Measurements from ENCODE around the gene SPCS2. TPM values are rescaled to one million over a fixed set of nuclear protein-coding genes. Genes with fewer than 3 reads are reported as not detected.

Gene SPCS2
- total and polyA plus RNA-seq, 4 donors = 80.9 to 169 (median 129) TPM

GRCh38 chr11:74949753-74950137 is 679 bp downstream of the SPCS2 start:
- Histone ChIP-seq H3K9ac (ENCODE audit: insufficient read depth in 1 of 2, low read length in 2 of 2) (peak overlapping the region; percentile 69 to 96), H3K9me3 (ENCODE audit: control insufficient read depth in 4 of 4, insufficient read depth in 3 of 4, low read length in 3 of 4) (no peaks in the 10 kb centered on the region), H3K27ac (ENCODE audit: low read depth in 1 of 2, low read length in 1 of 2) (peak overlapping the region; percentile 83 to 91), H3K27me3 (ENCODE audit: control insufficient read depth in 3 of 3, insufficient read depth in 3 of 3, low read length in 2 of 3) (no peaks in the 10 kb centered on the region), H3K4me1 (ENCODE audit: control insufficient read depth in 5 of 5, insufficient read depth in 5 of 5, low read length in 5 of 5) (peaks cover 3 to 24% (median 12%) of the 10 kb centered on the region in 5 donors), H3K36me3 (ENCODE audit: control insufficient read depth in 4 of 4, insufficient read depth in 4 of 4, low read length in 4 of 4) (peaks cover 0 to 6% (median under 1%) of the 10 kb centered on the region in 4 donors), H3K4me3 (peak overlapping the region; percentile 99)
- TF ChIP-seq CTCF (IDR thresholded peaks at IDR 0.05; ENCODE audit: control extremely low read depth, extremely low read depth) = no peak
- peak in 2 of 3 donors; percentile 22 to 23 for DNase-seq
- WGBS, 2 donors = 1 to 2% methylated on average over 6 of the region's 6 CpGs
- ATAC-seq (ENCODE audit: insufficient read depth, low FRiP score) = no peak

- peaks cover 3 to 24% (median 12%) of the 10 kb centered on the region in 5 donors for H3K4me1 ChIP-seq (ENCODE audit: control insufficient read depth in 5 of 5, insufficient read depth in 5 of 5, low read length in 5 of 5)
- no peak for TF ChIP-seq CTCF (IDR thresholded peaks at IDR 0.05; ENCODE audit: control extremely low read depth, extremely low read depth)
- no peak for DNase-seq
- H3K27ac ChIP-seq (ENCODE audit: low read depth in 1 of 2, low read length in 1 of 2) = peak overlapping the region in 1 of 2 donors; percentile 14
- H3K9me3 ChIP-seq (ENCODE audit: control insufficient read depth in 4 of 4, insufficient read depth in 3 of 4, low read length in 3 of 4) = no peaks in the 10 kb centered on the region
- ATAC-seq (ENCODE audit: insufficient read depth, low FRiP score) = no peak
- H3K9ac ChIP-seq (ENCODE audit: insufficient read depth in 1 of 2, low read length in 2 of 2) = peak overlapping the region in 1 of 2 donors; percentile 96
- no peaks in the 10 kb centered on the region for H3K27me3 ChIP-seq (ENCODE audit: control insufficient read depth in 3 of 3, insufficient read depth in 3 of 3, low read length in 2 of 3)
- no peak overlapping the region for H3K4me3 ChIP-seq
- peaks cover 0 to 6% (median under 1%) of the 10 kb centered on the region in 4 donors for H3K36me3 ChIP-seq (ENCODE audit: control insufficient read depth in 4 of 4, insufficient read depth in 4 of 4, low read length in 4 of 4)
- 72 to 88% methylated on average over 2 of the region's 2 CpGs for WGBS, 2 donors
These were observed 1.4 kb downstream of the SPCS2 start for GRCh38 chr11:74950374-74950969.

GRCh38 chr11:74951226-74951625 is 2.2 kb downstream of the SPCS2 start:
- H3K27ac ChIP-seq (ENCODE audit: low read depth in 1 of 2, low read length in 1 of 2) = no peak overlapping the region
- H3K9ac ChIP-seq (ENCODE audit: insufficient read depth in 1 of 2, low read length in 2 of 2) = no peak overlapping the region
- WGBS, 2 donors = 82 to 88% methylated on average over 8 of the region's 8 CpGs
- no peak overlapping the region for H3K4me3 ChIP-seq
- no peak for ATAC-seq (ENCODE audit: insufficient read depth, low FRiP score)
- H3K36me3 ChIP-seq (ENCODE audit: control insufficient read depth in 4 of 4, insufficient read depth in 4 of 4, low read length in 4 of 4) = peaks cover 0 to 6% (median under 1%) of the 10 kb centered on the region in 4 donors
- H3K4me1 ChIP-seq (ENCODE audit: control insufficient read depth in 5 of 5, insufficient read depth in 5 of 5, low read length in 5 of 5) = peaks cover 3 to 27% (median 12%) of the 10 kb centered on the region in 5 donors
- TF ChIP-seq CTCF (IDR thresholded peaks at IDR 0.05; ENCODE audit: control extremely low read depth, extremely low read depth) = no peak
- DNase-seq = no peak
- no peaks in the 10 kb centered on the region for H3K9me3 ChIP-seq (ENCODE audit: control insufficient read depth in 4 of 4, insufficient read depth in 3 of 4, low read length in 3 of 4)
- H3K27me3 ChIP-seq (ENCODE audit: control insufficient read depth in 3 of 3, insufficient read depth in 3 of 3, low read length in 2 of 3) = no peaks in the 10 kb centered on the region
